Measurements from ENCODE around the gene DCXR.

Gene DCXR

DNA sequence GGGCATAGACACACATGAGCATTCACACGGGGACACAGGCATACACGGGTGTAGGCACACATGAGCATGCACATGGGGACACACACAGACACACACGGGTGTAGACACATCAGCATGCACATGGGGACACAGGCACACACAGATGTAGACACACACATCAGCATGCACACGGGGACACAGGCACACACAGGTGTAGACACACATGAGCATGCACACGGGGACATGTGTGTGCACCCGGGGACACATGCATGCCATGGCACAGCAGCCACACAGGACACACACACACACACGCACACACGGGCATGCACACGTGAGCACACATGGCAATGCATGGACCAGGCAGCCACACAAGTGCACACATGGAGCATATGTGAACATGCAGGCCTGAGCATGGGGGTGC lies 5.2 kb upstream of the DCXR start:
- in situ Hi-C loops (cut with MboI; ENCODE audit: low sequenced_read_pairs), result no loop called here

DNA sequence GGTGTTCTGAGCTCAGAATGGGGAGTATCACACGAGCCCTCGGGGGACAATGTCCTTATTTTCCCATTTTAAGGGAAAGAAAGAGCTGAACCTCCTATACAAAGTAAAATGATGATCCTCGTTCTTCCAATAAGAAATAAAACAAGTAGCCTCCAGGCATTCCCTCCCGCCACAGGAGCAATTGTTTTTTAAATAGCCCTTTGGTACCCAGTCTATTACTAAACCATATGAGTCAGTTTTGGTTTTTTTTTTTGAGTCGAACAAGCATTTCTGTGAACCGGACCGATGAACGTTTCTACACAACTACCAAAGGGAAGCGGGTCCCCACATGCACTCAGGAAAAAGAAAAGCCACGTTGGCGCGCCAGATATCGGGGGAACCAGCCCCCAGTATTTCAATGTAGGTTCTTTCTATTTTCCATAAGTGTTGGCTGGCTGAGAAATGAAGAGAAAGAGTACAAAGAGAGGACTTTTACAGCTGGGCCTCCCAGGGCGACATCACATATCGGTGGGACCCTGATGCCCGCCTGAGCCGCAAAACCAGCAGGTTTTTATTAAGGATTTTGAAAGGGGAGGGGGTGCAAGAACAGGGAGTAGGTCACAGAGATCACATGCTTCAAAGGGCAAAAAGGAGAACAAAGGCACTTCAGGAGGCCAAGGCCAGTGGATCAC lies 3.8 kb upstream of the DCXR start:
- in situ Hi-C loops (cut with MboI; ENCODE audit: low sequenced_read_pairs), result no loop called here

DNA sequence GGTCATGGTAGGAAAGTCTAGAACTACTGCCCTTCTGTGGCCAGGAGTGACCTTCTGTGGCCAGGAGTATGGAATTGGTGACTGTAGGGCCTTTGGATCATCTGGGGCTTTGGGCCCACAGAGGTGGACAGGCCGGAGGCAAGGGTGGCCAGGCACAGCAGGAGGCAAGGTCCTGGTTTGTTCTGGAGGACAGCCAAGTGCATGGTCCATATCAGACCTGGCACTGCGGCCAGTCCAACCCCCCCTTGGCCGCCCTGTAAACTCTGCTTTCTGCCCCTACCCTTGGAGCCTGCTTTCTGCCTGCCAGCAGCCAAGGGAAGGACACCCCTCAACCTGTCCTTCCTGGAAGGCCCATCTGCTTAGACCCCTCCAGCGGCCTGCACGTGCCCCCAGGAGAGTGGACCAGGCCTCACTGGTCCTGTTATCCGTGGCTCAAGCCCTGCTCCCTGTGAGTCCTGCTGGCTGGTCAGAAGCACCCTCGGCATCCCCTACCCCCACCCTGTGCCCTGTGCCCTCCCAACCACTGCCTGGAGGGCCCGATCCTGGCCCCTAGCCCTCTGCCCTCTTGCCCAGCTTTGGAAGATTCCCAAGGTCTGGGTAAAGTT lies 2.3 kb upstream of the DCXR start:
- in situ Hi-C loops (cut with MboI; ENCODE audit: low sequenced_read_pairs), result loop anchor here (10.0 kb wide), 1 partner anchor 115 kb away; no protein-coding TSS in a partner anchor

DNA sequence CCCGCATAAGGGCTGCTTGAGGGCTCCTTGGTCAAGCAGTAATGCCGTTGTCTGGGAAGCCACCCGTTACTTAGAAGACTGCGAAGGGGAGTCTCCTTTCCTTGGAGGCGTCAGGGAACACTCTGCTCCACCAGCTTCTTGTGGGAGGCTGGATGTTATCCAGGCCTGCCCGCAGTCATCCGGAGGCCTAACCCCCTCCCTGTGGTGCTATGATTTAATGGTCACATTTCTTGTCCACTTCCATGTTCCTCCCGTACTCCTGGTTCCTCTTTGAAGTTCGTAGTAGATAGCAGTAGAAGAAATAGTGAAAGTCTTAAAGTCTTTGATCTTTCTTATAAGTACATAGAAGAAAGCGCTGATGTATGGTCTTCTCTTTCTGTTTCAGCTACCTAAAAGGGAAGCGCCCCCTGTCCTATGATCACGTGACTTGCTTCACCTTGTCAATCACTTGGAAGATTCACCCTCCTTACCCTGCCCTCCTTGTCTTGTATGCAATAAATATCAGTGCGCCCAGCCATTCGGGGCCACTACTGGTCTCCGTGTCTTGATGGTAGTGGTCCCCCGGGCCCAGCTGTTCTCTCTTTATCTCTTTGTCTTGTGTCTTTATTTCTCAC lies 1.4 kb upstream of the DCXR start:
- in situ Hi-C loops (cut with MboI; ENCODE audit: low sequenced_read_pairs), result loop anchor here (10.0 kb wide), 1 partner anchor 116 kb away; no protein-coding TSS in a partner anchor

DNA sequence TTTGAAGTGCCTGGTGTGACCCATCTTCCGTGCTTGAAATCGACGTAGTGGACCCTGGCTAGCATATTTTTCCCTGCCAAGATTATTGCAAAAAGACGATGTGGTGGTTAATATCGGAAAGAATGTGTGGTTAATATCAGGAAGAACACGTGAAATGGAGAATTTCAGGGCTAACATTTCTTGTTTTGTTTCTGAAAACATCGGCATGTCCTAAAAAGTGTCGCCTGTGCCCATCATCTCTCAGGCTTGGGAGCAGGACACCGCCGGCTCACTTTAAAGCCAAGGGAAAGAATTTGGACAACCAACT lies 345 bp upstream of the DCXR start:
- in situ Hi-C loops (cut with MboI; ENCODE audit: low sequenced_read_pairs), result loop anchor here (10.0 kb wide), 1 partner anchor 117 kb away; no protein-coding TSS in a partner anchor

DNA sequence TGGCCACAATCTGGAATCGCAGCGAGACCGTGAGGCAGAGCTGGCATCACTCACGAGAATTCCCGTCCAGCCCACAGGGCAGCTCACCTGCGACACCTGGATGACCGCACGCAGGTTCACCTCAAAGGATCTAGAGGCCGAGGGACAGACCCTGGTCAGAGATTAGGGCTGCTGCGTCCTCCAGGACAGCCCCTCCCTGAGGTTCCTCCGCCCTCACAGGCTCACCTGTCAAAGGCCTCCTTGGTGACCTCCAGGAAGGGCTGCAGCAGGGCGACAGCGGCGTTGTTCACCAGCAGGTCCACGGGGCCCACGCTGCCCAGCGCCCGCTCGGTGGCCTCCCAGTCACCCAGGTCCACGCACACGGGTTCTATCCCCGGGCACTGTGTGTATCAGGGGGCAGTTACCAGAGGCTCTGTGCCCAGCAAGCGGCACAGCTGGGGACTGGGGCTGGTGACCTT lies 834 bp downstream of the DCXR start:
- in situ Hi-C loops (cut with MboI; ENCODE audit: low sequenced_read_pairs), result loop anchor here (10.0 kb wide), 1 partner anchor 118 kb away; no protein-coding TSS in a partner anchor

DNA sequence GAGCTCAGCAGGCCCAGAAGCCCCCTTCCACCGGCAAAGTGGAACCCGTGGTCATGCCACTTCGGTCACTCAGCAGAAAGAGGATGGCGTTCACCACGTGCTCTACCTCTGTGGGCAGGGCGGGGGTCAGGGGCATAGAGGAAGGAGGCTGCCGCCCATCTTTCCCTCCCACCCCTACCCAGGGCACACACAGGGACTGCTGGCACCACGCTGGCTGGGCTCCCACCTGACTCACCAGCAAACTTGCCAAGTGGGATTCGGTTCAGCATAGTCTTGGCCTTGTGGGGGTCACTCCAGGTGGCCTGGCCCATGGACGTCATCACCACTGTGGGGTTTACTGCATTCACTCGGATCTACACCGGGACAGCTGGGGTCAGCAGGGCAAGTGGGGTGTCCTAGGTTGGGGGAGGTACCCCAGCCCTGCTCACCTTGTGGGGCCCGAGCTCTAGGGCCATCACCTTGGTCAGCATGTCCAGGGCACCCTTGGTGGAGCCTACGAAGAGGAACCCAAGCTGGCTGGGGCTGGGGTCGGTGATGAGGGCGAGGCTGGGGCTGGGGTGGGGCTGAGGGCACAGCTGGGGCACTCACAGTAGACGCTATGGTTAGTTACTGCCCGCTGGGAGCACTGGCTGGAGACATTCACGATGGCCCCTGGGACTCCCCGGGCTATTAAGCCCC lies 1.4 kb downstream of the DCXR start:
- in situ Hi-C loops (cut with MboI; ENCODE audit: low sequenced_read_pairs), result loop anchor here (10.0 kb wide), 1 partner anchor 119 kb away; no protein-coding TSS in a partner anchor

DNA sequence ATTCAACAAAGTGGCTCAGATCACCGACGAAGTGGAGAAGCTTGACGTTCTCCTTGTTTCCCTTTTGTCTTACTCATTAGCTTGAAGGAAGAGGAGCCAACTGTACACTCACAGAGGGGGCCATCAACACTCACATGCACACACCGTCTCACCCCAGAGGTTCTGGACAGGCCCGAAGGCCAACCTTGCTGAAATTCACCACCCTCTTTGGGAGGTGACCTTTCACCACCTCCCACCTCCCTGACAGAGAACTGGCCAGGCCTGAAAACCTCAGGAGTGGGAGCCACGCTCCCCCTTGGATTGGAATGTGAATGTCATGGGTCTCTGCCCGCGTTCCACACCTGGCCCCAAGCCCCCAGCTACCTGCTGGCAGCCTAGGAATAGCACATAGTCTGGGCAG lies 2.0 kb downstream of the DCXR start:
- in situ Hi-C loops (cut with MboI; ENCODE audit: low sequenced_read_pairs), result loop anchor here (10.0 kb wide), 1 partner anchor 119 kb away; no protein-coding TSS in a partner anchor

DNA sequence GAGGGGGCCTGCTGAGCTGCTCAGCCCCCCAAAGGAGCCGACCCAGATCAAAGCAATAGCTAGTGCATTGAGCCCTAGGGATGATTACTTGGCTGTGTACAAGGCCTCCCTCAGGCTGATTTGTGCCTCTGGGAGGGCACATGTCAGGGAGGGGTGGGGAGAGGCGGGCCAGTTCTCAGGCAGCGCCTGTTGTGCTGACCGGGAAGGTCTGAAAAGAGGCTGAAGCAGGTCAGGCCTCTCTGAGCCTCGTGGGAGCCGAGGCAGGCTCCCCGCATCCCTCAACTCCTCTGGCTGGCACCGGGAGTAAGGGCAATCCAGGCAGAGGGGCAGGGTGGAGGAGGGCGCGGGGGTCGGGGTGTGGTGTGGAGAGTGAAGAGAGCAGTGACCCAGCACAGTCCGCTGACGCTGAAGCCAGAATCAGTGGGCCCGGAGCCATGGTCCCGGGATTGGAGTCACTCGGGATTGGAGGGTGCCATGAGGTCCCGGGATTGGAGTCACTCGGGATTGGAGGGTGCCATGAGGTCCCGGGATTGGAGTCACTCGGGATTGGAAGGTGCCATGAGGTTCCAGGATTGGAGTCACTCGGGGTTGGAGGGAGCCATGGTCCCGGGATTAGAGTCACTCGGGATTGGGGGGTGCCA lies 3.0 kb downstream of the DCXR start:
- in situ Hi-C loops (cut with MboI; ENCODE audit: low sequenced_read_pairs), result loop anchor here (10.0 kb wide), 1 partner anchor 120 kb away; no protein-coding TSS in a partner anchor

DNA sequence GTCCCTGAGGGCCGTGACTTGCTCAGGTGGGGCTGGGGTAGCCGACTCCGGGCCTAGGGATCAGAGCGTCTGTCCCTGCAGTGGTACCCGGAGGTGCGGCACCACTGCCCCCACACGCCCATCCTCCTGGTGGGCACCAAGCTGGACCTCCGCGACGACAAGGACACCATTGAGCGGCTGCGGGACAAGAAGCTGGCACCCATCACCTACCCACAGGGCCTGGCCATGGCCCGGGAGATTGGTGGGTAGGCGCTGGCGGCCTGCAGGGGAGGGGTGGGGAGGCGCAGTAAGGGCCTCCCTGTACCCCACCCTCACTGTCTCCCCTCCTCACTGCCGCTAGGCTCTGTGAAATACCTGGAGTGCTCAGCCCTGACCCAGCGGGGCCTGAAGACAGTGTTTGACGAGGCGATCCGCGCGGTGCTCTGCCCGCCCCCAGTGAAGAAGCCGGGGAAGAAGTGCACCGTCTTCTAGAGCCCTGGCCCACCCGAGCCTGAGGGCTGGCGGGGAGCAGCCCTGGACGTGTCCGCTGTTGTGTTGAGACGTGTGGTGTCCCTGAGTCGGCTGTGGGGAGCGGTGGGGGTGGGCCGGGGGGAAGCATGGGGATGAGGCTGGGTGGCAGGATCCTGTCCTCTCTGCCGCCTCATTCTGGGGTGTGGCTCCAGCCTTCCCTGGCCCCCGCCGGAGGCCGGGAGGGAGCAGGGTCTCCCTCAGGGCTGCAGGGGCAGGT lies 4.0 kb downstream of the DCXR start:
- in situ Hi-C loops (cut with MboI; ENCODE audit: low sequenced_read_pairs), result loop anchor here (10.0 kb wide), 1 partner anchor 121 kb away; no protein-coding TSS in a partner anchor

DNA sequence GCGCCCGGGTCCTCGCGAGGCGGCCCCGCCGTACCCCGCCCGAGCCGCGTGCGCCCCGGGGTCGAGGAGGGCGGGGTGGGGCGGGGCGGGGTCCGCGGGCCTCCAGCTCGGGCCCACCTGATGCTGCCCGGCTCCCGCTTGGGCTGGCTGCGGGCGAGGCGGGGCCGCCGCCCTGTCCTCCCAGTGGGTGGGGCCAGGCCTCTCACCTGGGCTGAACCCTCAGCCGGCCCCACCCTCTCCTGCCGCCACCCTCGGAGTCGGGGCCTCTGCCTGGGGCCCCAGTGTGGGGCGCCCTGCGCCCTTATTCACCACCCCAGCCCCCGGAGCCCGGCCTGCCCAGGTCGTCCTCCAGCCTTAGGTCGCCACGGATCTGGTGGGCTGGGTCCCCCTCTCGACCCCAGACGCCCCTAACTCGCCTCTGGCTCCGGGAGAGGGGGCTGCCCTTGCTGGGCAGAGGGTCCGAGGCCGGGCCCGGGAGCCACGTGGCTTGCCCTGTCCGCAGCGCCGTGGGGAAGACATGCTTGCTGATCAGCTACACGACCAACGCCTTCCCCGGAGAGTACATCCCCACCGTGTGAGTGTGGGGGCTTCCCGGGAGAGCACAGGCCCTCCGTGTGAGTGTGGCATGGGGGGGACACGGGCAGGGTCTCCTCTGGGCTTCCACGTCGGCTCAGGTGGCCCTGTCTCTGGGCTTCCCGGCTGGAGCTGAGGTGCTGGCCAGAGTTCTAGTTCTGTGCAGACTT lies 5.4 kb downstream of the DCXR start:
- in situ Hi-C loops (cut with MboI; ENCODE audit: low sequenced_read_pairs), result loop anchor here (10.0 kb wide), 1 partner anchor 123 kb away; no protein-coding TSS in a partner anchor

DNA sequence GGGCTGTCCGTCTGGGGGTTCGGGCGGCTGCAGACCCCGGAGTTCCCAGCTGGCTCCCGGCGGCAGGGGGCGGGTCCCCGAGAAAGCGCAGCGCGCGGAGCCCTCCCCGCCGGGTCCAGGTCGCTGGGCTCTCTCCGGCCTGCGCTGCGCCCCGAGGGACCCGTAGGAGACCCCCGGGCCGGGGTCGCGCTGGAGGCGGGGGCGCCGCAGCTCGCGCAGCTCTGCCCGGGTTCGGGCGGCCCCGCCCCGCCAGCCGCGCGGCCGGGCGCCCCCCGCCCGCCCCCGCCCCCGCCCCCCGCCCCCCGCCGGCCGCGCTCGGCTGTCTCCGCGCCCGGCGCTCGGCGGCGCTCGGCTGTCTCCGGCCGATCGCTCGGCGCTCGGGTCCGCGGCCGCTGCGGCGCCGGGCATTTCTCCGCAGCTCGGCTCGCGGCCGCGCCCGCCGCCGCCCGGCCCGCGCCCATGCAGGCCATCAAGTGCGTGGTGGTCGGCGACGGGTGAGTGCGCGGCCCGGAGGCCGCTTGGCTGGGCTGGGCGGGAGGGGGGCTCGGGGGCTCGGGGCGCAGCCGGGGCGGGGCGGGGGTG lies 6.1 kb downstream of the DCXR start, which contains the start of gene RAC3:
Gene RAC3 (plus strand): TSS at position 376 of the 582 bp plus-strand sequence. CDS start 84 bp downstream, at position 460.
- in situ Hi-C loops (cut with MboI; ENCODE audit: low sequenced_read_pairs), result loop anchor here (10.0 kb wide), 1 partner anchor 123 kb away; no protein-coding TSS in a partner anchor

DNA sequence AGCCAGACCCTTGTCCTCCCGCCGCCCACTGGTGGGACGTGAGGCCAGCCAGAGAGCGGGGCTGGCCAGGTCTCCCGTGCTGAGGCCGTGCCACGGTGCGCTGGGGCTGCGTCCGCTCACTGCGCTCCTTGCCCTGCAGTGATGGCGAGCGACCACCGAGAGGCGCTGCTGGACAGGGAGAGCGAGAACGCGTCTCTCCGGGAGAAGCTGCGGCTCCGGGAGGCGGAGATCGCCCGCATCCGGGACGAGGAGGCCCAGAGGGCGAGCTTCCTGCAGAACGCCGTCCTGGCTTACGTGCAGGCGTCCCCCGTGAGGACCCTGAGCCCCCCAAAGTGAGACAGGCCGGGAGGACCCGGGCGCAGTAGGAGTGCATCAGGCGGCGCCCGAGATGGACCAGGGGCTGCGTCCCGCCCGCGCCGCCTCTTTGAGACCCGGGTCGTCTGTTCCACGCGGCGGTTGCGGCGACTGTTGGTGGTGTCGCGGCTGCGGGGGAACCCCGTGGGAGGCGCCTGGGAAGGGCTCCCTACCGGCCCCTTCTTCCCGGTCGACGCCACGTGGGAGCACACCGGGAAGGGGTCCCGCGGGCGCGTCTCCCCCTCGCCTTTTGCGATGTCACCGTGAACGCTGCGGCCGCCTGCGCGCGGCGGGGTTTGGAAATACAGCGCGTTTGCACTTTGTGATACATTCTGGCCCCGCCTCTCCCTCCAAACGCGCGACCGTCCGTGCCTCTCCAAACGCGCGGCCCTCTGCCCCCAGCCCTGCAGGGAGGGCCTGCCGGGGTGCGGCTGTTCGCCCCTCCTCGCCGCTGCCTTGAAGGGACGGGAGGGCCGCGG lies 6.8 kb downstream of the DCXR start:
- in situ Hi-C loops (cut with MboI; ENCODE audit: low sequenced_read_pairs), result loop anchor here (10.0 kb wide), 1 partner anchor 124 kb away; no protein-coding TSS in a partner anchor

DNA sequence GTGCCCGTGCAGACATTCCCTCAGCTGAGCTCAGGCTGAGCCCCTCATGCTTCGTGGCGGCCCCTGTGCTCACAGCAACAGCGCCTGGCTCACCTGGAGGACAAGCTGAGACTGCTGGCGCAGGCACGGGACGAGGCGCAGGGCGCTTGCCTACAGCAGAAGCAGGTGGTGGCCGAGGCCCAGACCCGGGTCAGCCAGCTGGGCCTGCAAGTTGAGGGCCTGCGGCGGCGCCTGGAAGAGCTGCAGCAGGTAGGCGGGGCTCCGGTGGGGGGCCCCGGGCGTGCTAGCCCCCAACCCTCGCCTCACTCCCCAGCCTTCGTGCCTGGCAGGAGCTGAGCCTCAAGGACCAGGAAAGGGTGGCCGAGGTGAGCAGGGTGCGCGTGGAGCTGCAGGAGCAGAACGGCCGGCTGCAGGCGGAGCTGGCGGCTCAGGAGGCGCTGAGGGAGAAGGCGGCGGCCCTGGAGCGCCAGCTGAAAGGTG lies 7.5 kb downstream of the DCXR start:
- in situ Hi-C loops (cut with MboI; ENCODE audit: low sequenced_read_pairs), result loop anchor here (10.0 kb wide), 1 partner anchor 125 kb away; no protein-coding TSS in a partner anchor

DNA sequence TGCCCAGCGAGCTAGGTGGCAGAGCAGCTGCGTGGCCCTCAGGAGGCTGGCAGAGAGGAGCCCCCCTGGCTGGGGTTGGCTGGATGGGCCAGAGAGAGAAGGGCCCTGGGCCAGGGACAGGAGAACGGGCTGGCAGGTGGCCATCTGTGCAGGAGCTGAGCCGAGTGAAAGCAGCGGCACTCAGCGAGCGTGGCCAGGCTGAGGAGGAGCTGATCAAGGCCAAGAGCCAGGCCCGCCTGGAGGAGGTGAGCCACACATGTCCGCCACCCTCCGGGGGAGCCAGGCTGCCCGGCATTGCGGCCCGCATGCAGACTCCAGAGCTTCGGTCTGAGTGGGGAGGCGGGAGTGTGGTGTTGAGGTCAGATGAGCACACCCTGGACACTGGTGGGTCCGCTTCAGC lies 8.1 kb downstream of the DCXR start:
- in situ Hi-C loops (cut with MboI; ENCODE audit: low sequenced_read_pairs), result no loop called here

DNA sequence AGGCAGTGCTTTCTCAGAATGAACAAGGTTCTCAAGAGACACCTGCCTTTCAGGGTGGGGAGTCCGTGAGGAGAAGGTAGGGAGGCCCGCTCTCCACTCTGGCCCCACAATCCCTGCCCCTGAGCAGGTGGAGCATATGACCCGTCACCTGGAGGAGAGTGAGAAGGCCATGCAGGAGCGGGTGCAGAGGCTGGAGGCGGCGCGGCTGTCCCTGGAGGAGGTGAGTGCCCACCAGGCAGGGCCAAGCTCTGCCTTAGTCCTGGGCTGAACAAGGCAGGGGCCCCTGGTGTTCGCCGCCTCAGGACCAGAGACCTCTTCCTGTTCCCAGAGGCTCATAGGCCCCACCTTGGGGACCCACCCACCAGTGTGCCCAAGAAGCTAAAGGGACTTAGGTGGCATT lies 8.5 kb downstream of the DCXR start:
- in situ Hi-C loops (cut with MboI; ENCODE audit: low sequenced_read_pairs), result no loop called here

DNA sequence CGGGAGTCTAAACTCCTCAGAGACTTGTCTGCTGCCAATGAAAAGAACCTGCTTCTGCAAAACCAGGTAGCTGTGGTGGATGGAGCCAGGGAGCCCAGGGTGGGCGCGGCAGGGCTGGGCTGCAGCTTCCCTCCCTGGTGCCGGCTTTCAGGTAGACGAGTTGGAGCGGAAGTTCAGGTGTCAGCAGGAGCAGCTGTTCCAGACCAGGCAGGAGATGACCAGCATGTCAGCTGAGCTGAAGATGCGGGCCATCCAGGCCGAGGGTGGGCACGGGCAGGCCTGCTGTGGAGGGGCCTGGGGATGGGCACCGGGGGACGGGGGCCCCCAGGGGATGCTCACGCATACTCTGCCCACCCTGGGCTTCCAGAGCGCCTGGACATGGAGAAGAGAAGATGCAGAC lies 9.3 kb downstream of the DCXR start:
- in situ Hi-C loops (cut with MboI; ENCODE audit: low sequenced_read_pairs), result no loop called here
